ENCODE data around the gene C2orf66.

Gene C2orf66

DNA sequence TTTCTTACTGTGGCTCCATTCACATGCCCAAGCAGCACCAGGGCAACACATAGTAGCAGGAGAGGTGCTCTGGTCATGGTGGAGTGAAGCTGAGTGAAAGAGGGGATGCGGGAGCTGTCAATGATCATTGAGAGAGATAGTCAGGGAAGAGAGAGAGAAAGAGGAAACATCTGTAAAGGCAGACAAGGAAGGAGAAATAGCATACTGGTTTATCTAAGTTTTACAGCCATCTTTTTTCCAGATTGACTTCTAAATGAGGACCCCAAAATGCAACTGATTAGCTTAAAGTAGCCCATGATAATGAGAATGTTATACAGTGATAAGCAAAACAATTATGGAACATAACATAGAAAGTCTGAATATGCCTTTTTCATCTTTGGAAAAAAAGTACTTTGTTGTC is at the start of gene C2orf66:
C2orf66 (minus strand) TSS at position 96 of the 400 bp plus-strand sequence; CDS start at position 77, 19 bp downstream.
- no peak for DNase-seq (ENCODE audit: low read depth)

- no peak for DNase-seq (ENCODE audit: low read depth)
Observed at GRCh38 chr2:196854629-196855028, 45.5 kb upstream of the C2orf66 start.

DNA sequence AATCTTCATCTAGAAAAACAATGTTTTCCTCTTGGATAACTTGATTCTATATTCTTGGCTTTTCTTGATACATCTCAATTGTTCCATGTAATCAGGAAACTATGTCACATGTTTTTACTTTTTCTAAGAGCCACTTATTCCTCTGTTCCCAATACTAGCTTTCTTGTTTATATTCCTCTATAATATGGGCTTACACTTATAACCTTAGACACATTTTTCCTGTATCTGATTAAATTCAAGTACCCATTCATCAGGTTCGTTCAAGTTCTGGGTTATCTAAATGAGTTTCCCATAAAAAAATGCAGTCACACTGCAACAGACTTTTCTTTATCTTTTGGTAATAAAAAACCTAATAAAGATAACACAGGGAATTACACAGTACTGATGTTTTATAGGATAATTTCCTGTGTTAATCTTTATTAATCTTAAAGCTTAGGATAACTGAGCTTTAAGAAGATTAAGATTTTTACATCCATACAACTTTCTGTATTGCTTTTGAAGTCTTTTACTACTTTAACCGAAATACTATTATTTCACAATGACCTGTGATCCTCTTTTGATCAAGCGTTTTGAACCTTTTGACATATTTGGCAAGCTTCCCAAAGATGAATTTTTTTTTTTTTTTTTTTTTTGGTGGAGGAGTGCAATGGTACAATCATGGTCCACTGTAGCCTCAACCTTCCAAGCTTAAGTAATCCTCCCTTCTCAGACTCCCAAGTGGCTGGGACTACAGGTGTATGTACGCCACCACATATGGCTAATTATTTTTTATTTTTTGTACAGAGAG is 44.3 kb upstream of the C2orf66 start:
- no peak for DNase-seq (ENCODE audit: low read depth)

DNA sequence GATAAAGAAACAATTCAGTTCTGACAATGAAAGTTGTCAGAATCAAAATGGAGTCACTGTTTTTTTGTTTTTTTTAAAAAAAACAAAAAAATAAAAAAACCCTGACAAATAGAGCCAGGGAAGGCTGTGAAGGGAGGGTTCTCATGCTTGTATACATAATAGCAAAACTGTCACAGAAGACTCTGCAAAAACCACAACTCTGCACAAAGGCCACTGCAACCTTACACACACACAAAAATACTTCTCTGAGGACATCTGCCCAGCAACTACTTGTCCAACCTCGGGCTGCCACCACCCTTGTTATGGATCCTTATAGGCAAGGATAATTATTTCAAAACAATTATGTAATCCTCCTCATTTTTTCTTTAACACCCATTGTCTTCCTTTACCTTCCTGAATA is 41.9 kb upstream of the C2orf66 start:
- DNase-seq (ENCODE audit: low read depth), result no peak

DNA sequence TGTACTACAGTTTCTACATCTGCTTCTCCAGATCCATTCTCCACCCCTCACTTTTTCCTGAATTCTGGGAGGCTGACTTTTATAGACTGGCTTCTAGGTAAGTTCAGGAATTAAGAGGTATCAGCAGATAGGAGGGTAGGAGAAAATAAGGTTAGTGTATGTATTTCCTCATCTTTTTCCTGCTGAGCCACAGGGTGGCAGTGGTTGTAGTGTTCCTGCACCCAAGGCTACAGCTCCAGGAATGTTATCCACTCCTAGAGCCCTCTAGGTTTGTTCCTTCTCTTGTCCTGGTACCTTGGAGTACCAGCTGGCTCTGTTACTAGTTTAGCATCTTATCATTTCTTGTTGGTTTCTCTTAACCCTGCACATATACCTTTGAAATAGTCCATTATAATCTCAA is 40.7 kb upstream of the C2orf66 start:
- DNase-seq (ENCODE audit: low read depth), result no peak

GRCh38 chr2:196846295-196846694 is 37.1 kb upstream of the C2orf66 start:
- no peak for DNase-seq (ENCODE audit: low read depth)

GRCh38 chr2:196845371-196845770 is 36.2 kb upstream of the C2orf66 start:
- DNase-seq (ENCODE audit: low read depth), result no peak

- DNase-seq (ENCODE audit: low read depth), result no peak
Observed at GRCh38 chr2:196840171-196840570, 31.0 kb upstream of the C2orf66 start.

GRCh38 chr2:196839574-196839973 is 30.4 kb upstream of the C2orf66 start:
- DNase-seq (ENCODE audit: low read depth), result no peak

DNA sequence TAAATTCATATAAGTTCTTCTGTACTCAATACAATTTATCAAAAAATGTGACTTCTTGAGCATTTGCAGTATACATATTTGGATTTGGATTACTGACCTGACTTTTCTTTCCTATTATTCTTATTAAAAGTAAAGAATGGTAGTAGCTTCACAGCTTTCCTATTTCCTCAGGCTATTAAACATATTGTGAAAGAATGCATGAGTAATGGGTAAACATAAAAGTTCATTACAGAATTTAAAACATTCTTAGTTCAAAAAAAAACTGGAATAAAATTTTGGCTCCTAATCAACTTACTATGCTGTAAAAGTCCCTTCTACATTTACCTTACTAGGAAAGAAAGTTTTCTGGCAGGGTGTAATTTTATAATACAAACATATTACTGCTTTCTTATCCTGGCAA is 27.3 kb upstream of the C2orf66 start:
- no peak for DNase-seq (ENCODE audit: low read depth)

GRCh38 chr2:196830701-196831100 is 21.5 kb upstream of the C2orf66 start:
- no peak for DNase-seq (ENCODE audit: low read depth)

DNA sequence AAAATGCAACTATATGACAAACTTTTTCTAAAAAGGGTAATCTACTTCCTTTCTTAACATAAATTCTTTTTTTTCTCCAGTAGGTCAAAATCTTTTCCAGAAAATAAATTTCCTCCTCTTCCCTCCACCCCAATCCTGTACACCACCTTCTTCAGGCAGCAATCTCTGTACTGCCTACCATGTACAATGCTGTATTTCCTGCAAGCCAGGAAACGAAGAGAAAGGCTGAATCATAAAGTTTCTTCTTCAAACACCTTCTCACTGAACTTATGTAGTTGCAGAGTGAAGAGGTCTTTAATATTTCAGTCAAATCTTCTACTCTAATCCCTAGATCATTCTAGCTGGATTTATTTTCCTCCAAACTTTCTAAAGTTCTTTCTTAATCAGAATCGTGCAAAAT is 18.2 kb upstream of the C2orf66 start:
- DNase-seq (ENCODE audit: low read depth), result no peak

- DNase-seq (ENCODE audit: low read depth), result peak; percentile 71
Observed at GRCh38 chr2:196823750-196824522, 14.8 kb upstream of the C2orf66 start.

GRCh38 chr2:196821195-196821594 is 12.0 kb upstream of the C2orf66 start:
- DNase-seq (ENCODE audit: low read depth), result no peak

DNA sequence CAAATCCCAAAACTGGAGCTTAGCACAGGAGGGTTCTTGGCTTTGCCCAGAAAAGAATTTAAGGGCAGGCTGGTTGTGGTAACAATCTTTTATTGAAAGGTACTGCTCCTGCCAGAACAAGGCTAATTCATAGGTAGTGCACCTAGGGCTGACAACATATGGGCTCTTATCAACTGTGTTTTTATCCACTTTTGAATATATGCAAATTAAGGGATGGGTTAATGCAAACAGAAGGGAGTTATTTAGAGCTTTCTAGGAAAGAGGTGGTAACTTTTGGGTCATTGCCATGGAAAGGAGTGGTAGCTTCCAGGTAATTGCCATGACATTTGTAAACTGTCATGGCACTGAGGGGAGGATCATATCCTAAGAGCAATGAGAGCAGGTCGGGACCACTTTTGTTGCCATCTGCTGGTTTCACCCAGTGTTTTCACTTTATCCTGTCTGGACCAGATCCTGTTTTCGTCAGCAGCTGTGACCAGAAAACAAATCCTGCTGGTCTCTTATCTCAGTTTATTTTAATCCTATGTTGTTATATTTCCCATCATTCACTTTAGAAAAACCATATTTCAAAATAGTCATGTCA is 981 bp downstream of the C2orf66 start:
- no peak for DNase-seq (ENCODE audit: low read depth)

DNA sequence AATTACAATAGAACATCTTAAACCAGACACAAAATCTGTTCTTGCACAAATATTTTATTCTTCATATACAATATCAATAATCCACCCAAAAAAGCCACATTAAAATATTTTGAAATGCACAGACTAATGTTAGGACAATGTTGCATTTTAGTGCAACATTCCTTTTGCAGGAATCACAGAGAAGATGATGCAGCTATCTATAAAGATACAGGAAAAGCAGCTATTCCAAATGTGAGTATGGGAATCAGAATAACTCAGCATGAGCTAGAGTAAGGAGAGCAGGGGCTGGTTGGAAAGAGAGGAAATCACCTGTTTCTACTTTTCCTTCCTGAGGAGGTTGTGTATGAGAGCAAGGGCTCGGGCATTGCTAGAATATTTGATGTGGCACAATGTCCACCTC is 4.8 kb downstream of the C2orf66 start:
- DNase-seq (ENCODE audit: low read depth), result no peak

DNA sequence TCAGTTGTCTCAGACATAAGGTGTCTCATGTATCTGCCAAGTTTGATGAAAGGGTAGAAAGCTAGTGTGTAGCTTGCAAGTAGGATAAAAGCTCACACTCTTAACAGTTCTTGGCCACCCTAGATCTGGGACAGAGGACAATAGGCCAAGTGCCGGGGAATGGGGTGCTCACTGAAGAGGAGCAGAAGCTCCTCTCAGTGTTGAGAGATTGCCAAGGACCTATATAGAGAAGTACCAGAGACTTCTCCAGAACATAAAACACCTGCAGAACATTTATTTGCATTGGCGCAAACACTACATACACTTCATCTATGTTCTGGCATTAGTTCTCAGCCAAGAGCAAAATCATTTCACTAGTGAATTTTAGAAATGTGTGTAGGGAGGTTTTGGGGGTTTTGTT is 6.8 kb downstream of the C2orf66 start:
- DNase-seq (ENCODE audit: low read depth), result no peak

DNA sequence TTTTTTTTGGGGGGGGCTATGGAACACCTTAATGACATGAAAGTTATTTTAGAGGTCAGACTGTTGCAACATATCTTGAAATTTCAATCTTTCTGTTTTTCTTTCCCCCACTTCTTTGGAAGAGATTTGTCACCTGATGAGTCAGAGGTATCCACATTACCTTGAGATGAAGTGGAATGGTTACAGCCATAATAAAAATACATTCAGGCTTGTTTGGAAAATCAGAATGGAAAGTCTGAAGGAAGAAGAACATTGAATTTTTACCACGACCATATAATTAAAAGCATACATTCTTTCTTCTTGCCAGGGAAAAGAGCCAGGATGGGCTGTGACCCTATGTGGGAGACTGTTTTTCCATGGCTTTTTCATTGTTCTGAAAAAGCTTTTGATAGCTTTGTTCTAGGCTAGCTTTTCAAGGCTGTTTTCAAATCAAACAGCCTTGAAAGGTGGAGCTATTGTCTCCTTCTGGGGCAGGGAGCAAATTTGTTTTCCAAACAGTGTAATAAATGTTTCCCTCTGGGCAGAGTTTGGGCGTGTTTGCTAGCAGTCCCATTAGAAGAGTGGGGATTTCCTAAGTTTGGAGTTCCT is 7.4 kb downstream of the C2orf66 start:
- DNase-seq (ENCODE audit: low read depth), result no peak

GRCh38 chr2:196798980-196799379 is 10.2 kb downstream of the C2orf66 start:
- DNase-seq (ENCODE audit: low read depth), result no peak

DNA sequence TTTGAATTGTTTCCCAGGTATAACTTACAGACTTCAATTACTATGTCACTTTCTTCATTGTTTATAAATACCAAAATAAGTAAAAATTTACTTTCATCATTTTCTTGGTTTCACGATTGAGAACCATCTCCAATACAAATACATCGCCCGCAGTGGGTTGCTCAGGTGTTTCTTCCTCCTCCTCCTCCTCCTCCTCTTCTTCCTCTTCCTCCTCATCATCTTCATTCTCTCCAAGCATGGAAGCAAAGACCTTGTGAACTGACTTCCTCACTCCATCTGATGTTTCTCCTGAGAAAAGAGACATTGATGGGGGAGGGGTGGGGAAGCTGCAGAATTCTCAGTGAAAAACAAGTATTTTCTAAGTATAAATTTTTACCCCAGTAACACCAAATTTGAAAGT is 16.3 kb downstream of the C2orf66 start:
- no peak for DNase-seq (ENCODE audit: low read depth)

DNA sequence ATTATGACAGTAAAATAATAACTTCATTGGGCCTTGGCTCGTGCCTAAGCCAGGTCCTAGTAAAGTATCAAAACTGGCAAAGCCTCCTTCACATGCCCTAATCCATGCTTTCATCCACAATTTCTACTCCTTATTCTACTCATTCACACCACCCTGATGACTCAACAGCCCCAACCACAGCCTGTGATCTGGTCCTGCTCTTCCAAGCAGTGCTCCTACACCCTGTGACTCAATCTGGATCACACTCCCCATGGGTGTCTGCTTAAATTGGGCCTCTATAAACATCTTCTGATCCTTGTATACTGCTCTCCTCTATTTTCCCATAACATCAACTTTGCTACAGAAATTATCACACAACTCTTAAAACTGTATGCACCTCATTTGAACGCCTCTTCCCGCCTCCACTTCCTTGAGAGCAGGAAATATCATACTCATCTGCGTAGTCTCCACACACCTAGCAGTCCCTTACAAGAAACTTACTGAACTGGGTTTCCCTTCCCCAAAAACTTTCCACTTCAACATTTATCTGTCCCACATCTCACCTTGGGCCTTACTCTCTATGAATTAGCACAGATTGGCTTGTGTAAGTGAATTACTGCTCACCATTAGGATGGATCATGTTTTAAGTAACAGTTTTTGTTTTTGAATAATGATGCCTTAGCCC is 25.6 kb downstream of the C2orf66 start:
- no peak for DNase-seq (ENCODE audit: low read depth)

DNA sequence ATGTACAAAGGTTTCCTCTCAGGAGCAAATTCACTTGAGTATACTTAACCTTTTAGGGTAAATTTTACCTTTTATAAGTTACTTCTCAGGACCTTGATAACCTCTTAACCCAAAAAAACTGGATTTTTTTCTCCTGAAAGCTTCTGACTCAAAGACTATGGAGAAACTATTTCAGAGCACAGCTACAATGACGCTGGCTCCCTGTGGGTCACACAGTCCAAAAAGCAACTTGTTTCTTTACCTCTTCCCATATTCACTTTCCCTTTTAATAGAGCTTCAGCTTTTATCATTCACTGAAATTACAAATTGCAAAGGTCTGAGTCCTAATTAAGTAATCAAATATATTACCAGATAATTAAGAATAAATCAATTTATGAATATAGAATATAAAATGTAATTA is 42.1 kb downstream of the C2orf66 start:
- DNase-seq (ENCODE audit: low read depth), result no peak
